Measurements from ENCODE around the gene ISG15.
"Not testable (repeated sequence)": the region's sequence is repeated elsewhere in the genome, so short reads cannot be mapped to it uniquely, and the experiment has no call there.

The ISG15 gene

DNA sequence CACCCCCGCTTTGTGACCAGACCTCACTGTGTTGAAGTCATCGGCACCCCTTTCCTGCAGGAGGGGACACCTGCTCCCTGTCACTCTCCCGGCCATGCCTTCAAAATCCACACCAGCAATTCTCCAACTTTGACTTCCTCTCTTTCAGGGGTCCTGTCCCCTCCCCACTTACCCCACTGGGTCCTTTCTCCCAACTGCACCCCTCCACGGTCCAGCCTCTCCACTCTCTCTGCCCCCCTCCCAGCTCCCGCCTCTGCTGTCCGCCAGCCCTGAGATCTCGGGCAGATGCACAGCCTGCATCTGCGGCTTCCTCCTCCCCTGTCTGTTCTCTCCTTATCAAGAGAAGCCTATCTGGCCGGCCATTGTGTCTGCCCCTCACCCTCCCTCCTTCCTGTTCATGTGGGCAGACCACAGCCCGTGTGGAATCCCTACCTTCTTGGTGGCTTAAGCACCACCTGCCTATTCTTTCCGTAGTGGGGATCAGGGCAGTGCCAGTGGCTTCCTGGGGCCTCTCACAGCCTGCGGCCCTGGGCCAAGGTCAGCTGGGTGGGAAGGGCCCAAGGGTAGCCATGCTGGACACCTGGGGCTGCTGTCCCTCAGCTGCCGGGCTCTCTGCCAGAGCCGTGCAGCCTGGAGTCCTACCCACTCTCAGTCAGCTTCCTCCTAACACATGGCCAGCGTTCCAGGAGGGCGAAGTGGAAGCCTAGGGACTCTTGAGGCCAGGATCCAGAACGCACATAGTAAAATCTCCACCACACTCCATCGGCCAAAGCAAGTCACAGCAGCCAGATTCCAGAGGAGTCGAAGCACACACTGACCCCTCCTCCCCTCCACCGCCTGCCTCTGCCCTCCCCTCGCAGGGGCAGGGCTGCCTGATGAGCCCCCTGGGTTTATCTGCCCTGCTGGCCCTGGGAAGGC is 8.3 kb upstream of the ISG15 start:
- no peak for TF ChIP-seq ELF4 (IDR thresholded peaks at IDR 0.05)
- DNase-seq (ENCODE audit: extremely low spot score) = no peak
- ChIA-PET CTCF (no interaction called here), POLR2A (no interaction called here)

DNA sequence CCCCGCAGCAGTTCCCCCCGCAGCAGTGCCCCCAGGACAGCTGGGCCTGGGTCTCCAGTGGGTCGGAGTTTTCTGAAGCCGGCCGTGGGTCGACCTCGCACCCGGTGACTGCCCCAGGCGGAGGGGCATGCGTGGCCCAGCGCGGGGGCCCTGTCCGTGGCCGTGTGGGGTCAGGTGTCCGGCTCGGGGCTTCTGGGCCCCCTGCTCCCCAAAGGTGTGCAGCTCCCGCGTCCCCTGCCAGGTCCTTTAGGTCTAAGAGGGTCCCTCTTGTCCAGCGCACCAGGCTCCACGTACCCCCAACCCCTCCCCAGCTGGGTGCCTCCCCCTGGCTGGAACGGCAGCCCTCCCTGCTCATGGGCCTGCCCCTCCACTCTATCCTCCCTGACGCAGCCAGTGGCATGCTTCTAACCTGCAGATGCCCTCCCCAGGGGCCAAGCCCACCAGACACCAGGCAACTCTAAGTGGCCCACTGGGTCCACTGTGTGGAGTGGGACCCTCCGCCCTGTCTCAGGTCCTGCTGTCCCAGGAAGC is 7.5 kb upstream of the ISG15 start:
- CTCF ChIA-PET = no interaction called here
- TF ChIP-seq FOXA1 (IDR thresholded peaks at IDR 0.05) = no peak
- no peak for TF ChIP-seq FOXK2 (IDR thresholded peaks at IDR 0.05)
- TF ChIP-seq CTBP1 (IDR thresholded peaks at IDR 0.05; ENCODE audit: borderline replicate concordance) = no peak
- TF ChIP-seq FOXM1 (IDR thresholded peaks at IDR 0.05; ENCODE audit: borderline replicate concordance) = no peak
- no peak for TF ChIP-seq NFRKB (IDR thresholded peaks at IDR 0.05)
- TF ChIP-seq TARDBP (IDR thresholded peaks at IDR 0.05) = no peak
- no peak for TF ChIP-seq L3MBTL2 (conservative IDR thresholded peaks at IDR 0.05)
- no peak for TF ChIP-seq LEF1 (IDR thresholded peaks at IDR 0.05; ENCODE audit: borderline replicate concordance)
- no peak for TF ChIP-seq BHLHE40 (IDR thresholded peaks at IDR 0.05; ENCODE audit: borderline replicate concordance)
- TF ChIP-seq ARNT (IDR thresholded peaks at IDR 0.05) = no peak
- no peak for TF ChIP-seq SP1 (IDR thresholded peaks at IDR 0.05)
- TF ChIP-seq, protein P1, sequence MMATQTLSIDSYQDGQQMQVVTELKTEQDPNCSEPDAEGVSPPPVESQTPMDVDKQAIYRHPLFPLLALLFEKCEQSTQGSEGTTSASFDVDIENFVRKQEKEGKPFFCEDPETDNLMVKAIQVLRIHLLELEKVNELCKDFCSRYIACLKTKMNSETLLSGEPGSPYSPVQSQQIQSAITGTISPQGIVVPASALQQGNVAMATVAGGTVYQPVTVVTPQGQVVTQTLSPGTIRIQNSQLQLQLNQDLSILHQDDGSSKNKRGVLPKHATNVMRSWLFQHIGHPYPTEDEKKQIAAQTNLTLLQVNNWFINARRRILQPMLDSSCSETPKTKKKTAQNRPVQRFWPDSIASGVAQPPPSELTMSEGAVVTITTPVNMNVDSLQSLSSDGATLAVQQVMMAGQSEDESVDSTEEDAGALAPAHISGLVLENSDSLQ (IDR thresholded peaks at IDR 0.05) = no peak
- no peak for TF ChIP-seq ZNF384 (IDR thresholded peaks at IDR 0.05)
- no peak for TF ChIP-seq ELF4 (IDR thresholded peaks at IDR 0.05)
- TF ChIP-seq HDGF (IDR thresholded peaks at IDR 0.05; ENCODE audit: borderline replicate concordance) = no peak
- no peak for TF ChIP-seq SUZ12 (IDR thresholded peaks at IDR 0.05)
- POLR2A ChIA-PET = no interaction called here

DNA sequence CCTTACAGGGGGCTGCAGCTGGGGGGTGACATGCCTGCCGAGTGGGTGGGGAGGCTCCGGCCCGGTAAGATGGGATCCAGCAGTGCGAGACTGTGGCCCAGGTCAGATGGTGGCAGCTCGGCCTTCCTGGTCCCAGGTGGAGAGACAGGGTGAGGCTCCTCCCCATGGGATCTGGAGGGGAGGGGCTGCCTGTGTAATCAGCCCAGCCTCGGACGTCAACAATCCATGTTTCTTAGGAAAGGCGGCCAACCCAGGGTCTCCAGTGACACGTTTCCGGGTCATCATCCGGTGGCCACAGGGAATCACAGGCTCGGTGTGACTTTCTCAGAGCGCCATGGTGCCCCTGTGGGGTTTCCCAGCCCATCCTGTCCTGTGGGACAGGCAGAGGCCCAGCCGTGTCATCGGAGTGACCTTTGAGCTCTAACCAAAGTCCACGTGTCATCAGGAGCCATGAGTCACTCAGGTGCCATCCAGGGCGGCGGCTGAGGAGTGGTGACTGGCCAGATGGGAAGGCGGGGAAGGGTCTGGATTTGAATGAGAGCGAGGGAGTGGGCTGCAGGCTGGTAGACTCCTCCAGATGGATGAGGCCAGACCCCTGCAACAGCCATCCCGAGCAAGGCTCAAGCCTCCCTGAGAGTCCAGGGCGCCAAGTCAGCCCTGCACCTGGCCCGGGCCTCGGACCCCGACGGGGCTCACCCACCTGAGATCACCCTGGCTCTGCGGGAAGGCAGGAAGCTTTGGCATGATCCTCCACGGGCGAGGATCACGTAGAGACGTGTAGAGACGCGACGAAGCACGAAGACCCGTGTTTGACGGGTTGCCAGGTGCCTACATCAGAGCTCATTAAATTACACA is 6.8 kb upstream of the ISG15 start:
- ChIA-PET POLR2A (interaction anchor here (1.0 kb wide), 1 partner anchor 13 kb away, joined by 4 read pairs; the partner anchor contains the start of gene AGRN), CTCF (no interaction called here)
- DNase-seq (ENCODE audit: extremely low spot score) = no peak
- no peak for TF ChIP-seq L3MBTL2 (conservative IDR thresholded peaks at IDR 0.05)
- no peak for TF ChIP-seq ELF4 (IDR thresholded peaks at IDR 0.05)
- TF ChIP-seq NFRKB (IDR thresholded peaks at IDR 0.05) = no peak
- no peak for TF ChIP-seq CTBP1 (IDR thresholded peaks at IDR 0.05; ENCODE audit: borderline replicate concordance)
- TF ChIP-seq HDGF (IDR thresholded peaks at IDR 0.05; ENCODE audit: borderline replicate concordance) = no peak
- TF ChIP-seq LEF1 (IDR thresholded peaks at IDR 0.05; ENCODE audit: borderline replicate concordance) = no peak
- no peak for TF ChIP-seq FOXA1 (IDR thresholded peaks at IDR 0.05)
- TF ChIP-seq FOXK2 (IDR thresholded peaks at IDR 0.05) = no peak
- no peak for TF ChIP-seq SUZ12 (IDR thresholded peaks at IDR 0.05)
- TF ChIP-seq FOXM1 (IDR thresholded peaks at IDR 0.05; ENCODE audit: borderline replicate concordance) = no peak
- TF ChIP-seq ARNT (IDR thresholded peaks at IDR 0.05) = no peak
- TF ChIP-seq, protein P1 (IDR thresholded peaks at IDR 0.05) = no peak
- no peak for TF ChIP-seq SP1 (IDR thresholded peaks at IDR 0.05)
- no peak for TF ChIP-seq ZNF384 (IDR thresholded peaks at IDR 0.05)
- no peak for TF ChIP-seq TARDBP (IDR thresholded peaks at IDR 0.05)
- no peak for TF ChIP-seq BHLHE40 (IDR thresholded peaks at IDR 0.05; ENCODE audit: borderline replicate concordance)

More for the DNA sequence above, 7.5 kb upstream of the ISG15 start:
- DNase-seq (ENCODE audit: extremely low spot score) = no peak

DNA sequence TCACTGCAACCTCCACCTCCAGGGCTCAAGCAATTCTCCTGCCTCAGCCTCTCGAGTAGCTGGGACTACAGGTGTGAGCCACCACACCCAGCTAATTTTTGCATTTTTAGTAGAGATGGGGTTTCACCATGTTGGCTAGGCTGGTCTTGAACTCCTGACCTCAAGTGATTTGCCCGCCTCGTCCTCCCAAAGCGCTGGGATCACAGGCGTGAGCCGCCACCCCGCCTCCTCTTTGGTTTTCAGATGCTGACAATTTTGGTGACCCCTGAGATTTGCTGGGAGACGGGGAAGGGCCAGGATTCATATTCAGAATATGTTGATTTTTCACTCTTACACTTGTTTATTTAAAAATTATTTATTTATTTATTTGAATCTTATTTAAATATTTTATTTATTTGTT is 3.2 kb upstream of the ISG15 start:
- DNase-seq (ENCODE audit: extremely low spot score); CTCF ChIA-PET; POLR2A ChIA-PET: not testable (repeated sequence)

DNA sequence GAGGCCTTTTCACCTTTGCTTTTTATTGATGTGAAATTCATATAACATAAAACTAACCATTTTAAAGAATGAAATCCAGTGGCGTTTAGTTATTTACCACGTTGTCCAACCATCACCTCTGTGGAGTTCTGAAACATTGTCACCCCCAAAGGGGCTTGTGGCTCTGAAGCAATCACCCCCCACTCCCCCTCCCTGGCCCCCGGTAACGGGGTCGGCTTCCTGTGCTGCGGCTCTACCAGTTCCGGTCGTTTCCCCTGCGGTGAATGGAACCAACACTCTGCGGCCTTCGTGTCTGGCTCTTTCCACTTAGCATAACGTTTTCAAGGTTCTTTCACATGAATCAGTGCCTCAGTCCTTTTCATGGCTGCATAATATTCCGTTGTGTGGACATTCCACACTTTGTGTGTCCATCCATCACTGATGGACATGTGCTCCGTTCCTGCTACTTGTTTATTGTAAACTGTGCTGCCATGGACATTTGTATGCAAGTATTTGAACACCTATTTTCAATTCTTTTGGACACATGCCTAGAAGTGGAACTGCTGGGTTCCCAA is 1.8 kb upstream of the ISG15 start:
- CTCF ChIA-PET = no interaction called here
- no peak for TF ChIP-seq HDGF (IDR thresholded peaks at IDR 0.05; ENCODE audit: borderline replicate concordance)
- TF ChIP-seq, protein P1 (IDR thresholded peaks at IDR 0.05) = no peak
- TF ChIP-seq CTBP1 (IDR thresholded peaks at IDR 0.05; ENCODE audit: borderline replicate concordance) = no peak
- no peak for TF ChIP-seq L3MBTL2 (conservative IDR thresholded peaks at IDR 0.05)
- TF ChIP-seq LEF1 (IDR thresholded peaks at IDR 0.05; ENCODE audit: borderline replicate concordance) = no peak
- POLR2A ChIA-PET = no interaction called here
- DNase-seq (ENCODE audit: extremely low spot score) = no peak

DNA sequence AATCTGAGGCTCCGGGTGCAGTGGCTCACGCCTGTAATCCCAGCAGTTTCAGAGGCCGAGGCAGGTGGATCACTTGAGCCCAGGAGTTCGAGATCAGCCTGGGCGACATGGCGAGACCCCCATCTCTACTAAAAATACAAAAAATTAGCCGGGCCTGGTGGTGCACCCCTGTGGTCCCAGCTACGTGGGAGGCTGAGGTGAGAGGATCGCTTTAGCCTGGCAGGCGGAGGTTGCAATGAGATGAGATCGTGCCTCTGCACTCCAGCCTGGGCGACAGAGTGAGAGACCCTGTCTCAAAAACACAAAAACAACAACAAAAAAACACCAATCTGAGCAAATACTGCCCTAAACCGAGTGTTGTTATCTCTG is 577 bp upstream of the ISG15 start:
- POLR2A ChIA-PET = interaction anchor here (1.0 to 1.3 kb wide), 3 partner anchors 11 to 136 kb away, joined by 3 to 9 read pairs (median 3); no protein-coding TSS in a partner anchor
- DNase-seq (ENCODE audit: extremely low spot score); CTCF ChIA-PET: not testable (repeated sequence)

All from HEK293T (cell line).